Cardiac fibroblast (primary cell): ENCODE data around the gene XPO6.

ENCODE experiments used
- DNase-seq, 2 donors: peaks; one replicate each; pipeline versions ENCODE4 v3.0.0 to v3.0.0-alpha.2; 2010; ENCODE audit warnings: low read depth in 2 of 2
- H3K4me3 ChIP-seq, 2 donors: replicated peaks in 1 of 2; 1 replicate in 1 of 2; 2 replicates in 1 of 2; pipeline ENCODE4 v1.5.1; 2011; ENCODE audit warnings: low read depth in 2 of 2, low read length in 2 of 2, mild to moderate bottlenecking in 2 of 2, moderate library complexity in 1 of 2
- TF ChIP-seq, protein P1 (sequence below): IDR thresholded peaks from one replicate; pipeline ENCODE4 v1.5.1; 2011; ENCODE audit warnings: low read depth, mild to moderate bottlenecking, low read length, inconsistent platforms

XPO6 gene

DNA sequence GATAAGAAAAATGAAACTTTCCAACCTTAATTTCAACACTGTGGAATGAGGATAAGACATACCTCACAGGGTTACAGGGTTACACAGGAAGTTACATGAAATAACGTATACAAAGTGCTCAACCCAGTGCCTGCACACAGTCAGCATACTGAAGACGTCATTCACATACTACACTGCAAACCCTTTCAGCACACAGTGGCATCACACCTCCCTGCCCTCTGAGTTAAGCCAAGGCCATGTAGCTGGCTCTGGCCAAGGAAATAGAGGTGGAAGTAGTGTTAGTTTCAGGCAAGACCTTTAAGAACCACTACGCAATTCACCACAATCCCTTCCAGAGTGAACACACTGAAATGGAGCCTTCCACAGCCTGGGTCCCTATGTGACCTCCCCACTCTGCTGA lies 101.7 kb downstream of the XPO6 start:
- TF ChIP-seq, protein P1, sequence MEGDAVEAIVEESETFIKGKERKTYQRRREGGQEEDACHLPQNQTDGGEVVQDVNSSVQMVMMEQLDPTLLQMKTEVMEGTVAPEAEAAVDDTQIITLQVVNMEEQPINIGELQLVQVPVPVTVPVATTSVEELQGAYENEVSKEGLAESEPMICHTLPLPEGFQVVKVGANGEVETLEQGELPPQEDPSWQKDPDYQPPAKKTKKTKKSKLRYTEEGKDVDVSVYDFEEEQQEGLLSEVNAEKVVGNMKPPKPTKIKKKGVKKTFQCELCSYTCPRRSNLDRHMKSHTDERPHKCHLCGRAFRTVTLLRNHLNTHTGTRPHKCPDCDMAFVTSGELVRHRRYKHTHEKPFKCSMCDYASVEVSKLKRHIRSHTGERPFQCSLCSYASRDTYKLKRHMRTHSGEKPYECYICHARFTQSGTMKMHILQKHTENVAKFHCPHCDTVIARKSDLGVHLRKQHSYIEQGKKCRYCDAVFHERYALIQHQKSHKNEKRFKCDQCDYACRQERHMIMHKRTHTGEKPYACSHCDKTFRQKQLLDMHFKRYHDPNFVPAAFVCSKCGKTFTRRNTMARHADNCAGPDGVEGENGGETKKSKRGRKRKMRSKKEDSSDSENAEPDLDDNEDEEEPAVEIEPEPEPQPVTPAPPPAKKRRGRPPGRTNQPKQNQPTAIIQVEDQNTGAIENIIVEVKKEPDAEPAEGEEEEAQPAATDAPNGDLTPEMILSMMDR: no peak
- H3K4me3 ChIP-seq: no peak overlapping the region

DNA sequence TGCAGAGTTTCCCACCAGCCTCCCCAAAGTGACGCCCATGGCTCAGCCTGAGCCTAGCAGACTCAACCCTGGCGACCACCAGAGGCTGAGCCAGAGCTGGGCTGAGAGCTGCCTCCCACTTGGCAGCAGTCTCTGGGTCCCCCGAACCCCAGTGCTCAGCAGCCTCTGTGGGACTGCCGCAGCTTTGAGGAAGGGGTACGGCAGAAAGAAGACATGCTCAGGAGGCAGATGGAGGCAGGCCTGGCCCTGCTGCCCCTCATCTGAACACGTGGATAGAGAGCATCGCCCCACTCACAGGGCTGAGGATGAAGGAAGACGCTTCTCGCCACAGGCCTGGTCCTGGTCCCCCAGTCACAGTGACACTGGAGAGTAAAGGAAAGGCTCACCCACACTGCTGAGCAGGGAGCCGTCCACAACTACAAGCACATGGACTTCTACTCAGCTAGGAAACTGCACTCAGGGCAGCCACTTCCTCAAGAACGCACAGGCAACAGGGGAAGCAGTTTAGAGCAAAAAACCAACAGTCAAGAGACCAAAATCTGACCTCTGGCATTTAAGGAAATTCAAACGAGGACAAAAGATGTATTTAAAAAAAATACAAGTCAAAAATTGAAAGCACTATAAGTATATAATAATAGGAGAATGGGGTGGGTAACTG lies 103.0 kb downstream of the XPO6 start:
- H3K4me3 ChIP-seq: no peak overlapping the region
- TF ChIP-seq, protein P1: no peak
- DNase-seq: no peak

More for the DNA sequence above, 101.7 kb downstream of the XPO6 start:
- DNase-seq: peak in 1 of 2 donors; percentile 71

DNA sequence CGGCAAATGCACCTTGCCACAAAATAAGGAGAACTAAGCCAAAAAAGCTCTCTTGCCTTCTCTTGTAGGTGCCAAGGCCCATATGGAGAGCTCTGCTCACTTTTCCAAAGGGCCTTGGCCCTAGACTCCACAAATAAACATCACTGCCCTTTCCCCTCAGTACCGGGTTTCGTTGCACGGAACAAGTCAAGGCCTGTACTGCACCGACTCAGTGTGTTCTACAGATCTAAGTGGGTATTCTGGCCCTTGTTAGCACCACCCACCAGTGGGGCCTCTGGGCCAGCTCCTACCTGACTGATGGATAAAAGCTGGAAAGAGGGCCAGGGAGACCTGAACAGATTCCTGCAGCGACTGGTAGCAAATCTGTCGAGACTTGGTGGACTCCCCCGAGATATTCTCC lies 104.5 kb downstream of the XPO6 start:
- DNase-seq: no peak
- TF ChIP-seq, protein P1: no peak
- no peak overlapping the region for H3K4me3 ChIP-seq

DNA sequence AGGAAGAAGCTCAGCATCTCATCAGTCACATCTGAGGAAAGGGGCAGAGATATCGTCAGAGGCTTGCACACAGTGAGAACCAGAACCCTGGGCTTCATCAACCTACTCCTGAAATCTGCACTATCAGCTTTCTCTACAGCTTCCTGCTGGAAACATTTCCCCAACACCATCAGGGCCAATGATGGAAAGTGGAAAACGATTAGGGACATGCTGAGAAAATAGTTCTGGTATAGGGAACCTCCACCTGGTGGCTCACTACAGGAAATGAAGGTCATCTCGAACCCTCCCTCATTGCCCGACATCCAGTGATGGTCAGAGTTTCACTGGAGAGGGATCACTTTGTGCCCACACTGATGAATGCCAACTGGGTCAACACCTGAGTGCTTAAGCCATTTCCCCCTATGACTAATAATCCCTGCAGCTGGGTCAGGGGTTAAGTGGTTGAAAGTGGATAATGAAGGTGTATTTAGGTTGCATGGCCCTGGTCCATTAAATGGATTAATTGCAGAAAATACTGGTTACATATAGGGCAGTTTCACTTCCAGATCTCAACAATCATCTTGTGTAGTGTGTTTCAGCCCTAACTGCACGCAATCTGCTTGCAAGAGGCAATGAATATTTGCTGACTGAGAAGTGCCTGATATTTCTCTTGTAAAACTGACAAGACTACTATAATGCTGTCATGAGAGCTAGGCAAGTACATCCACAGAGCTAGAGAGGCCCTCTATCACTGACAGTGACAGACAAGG lies 105.1 kb downstream of the XPO6 start:
- no peak overlapping the region for H3K4me3 ChIP-seq
- TF ChIP-seq, protein P1: no peak
- DNase-seq: no peak

DNA sequence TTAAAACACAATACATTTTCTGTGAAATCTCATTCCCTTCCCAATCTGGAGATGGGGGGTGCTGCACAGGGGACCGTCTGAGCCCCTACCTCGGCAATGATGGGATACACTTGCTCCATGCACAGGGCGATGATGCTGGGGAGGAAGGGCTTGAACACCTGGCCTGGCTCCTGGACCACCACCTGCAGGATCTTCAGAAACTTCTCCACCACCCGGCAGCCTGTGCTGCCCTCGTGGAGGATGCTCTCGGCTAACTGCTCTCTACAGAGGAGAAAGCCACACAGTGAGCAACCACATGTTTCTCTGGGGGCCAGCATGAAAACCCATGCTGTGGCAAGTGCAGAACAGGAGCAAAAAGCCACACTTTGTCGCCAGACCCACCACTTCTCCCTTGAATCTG lies 105.8 kb downstream of the XPO6 start:
- H3K4me3 ChIP-seq: no peak overlapping the region
- DNase-seq: no peak
- TF ChIP-seq, protein P1: no peak

DNA sequence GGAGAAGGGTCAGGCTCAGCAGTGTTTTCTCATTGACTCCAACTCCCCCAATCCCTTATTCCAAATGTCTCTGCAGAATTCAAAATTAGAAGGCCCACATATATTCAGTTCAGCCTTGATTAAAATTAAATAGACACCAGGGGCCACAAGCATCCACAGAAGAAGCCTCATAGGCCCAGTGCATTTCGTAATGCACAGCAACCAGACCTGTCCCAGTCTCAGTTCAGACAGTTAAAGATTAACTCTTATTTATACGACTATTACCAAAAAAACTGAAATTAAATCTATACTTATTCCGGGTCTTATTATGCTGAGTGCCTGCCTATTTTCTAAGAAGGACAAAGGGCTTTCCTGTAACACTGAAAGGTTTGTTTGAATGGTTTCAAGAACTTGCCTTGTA lies 106.5 kb downstream of the XPO6 start:
- no peak overlapping the region for H3K4me3 ChIP-seq
- TF ChIP-seq, protein P1: no peak
- DNase-seq: no peak

DNA sequence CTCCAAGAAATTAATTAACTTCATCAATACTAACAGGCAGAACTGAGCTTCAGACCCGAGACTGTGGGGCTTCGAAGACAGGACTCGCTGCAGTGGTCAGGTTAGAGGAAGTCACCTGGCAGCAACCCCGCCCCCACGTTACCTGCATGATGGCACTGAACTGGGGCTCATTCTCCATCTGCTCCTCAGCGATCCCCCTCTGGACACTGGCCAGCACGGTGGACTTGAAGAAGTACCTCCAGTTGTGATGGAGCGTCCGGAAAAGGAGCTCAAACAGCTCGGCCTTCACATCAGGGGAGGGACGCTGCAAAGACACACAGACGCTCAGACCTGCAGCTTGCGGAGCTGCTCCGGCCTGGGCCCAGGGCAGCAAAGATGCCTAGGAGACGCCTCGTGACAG lies 107.4 kb downstream of the XPO6 start:
- TF ChIP-seq, protein P1: no peak

More for the DNA sequence above, 107.4 kb downstream of the XPO6 start:
- DNase-seq: no peak
- no peak overlapping the region for H3K4me3 ChIP-seq
